Osteoblast (primary cell): ENCODE measurements around the gene HS3ST2. TPM values are rescaled to one million over a fixed set of nuclear protein-coding genes. Genes with fewer than 3 reads are reported as not detected.
"Not testable (repeated sequence)": the region's sequence is repeated elsewhere in the genome, so short reads cannot be mapped to it uniquely, and the experiment has no call there.

ENCODE experiments used
- DNase-seq: peaks from one replicate; pipeline ENCODE4 v3.0.0; 2011; ENCODE audit warnings: low spot score, mixed read lengths; ENCODE audit not compliant: insufficient read length; ENCODE audit errors: missing footprints
- H2AFZ ChIP-seq: 2 replicates; pipeline ENCODE4 v1.6.0; 2011; ENCODE audit warnings: mild to moderate bottlenecking, low read length
- H3K27ac ChIP-seq: 2 replicates; pipeline ENCODE4 v1.5.1; 2011; ENCODE audit warnings: mild to moderate bottlenecking, low read depth, low read length, moderate library complexity
- H3K27me3 ChIP-seq: 2 replicates; pipeline ENCODE4 v1.6.0; 2012; ENCODE audit warnings: mild to moderate bottlenecking, control low read depth, inconsistent platforms, low read length, moderate library complexity; ENCODE audit not compliant: insufficient read depth
- H3K36me3 ChIP-seq: 2 replicates; pipeline ENCODE4 v1.5.1; 2011; ENCODE audit warnings: mild to moderate bottlenecking, low read length, control low read depth, moderate library complexity; ENCODE audit not compliant: insufficient read depth
- H3K4me1 ChIP-seq: 2 replicates; pipeline ENCODE4 v1.5.1; 2011; ENCODE audit warnings: mild to moderate bottlenecking, low read length, control low read depth, moderate library complexity; ENCODE audit not compliant: insufficient read depth
- H3K4me2 ChIP-seq: 2 replicates; pipeline ENCODE4 v1.6.0; 2011; ENCODE audit warnings: mild to moderate bottlenecking, low read length; ENCODE audit not compliant: insufficient read depth
- H3K4me3 ChIP-seq: fragments of 200-600 bp; sonication (generic); 3 replicates; pipeline ENCODE4 v1.5.1; 2012; ENCODE audit warnings: mild to moderate bottlenecking, low read length, inconsistent platforms; ENCODE audit not compliant: insufficient read depth
- H3K79me2 ChIP-seq: 2 replicates; pipeline ENCODE4 v1.6.0; 2012; ENCODE audit warnings: mild to moderate bottlenecking, low read length, control low read depth, inconsistent platforms; ENCODE audit not compliant: insufficient read depth
- H3K9me3 ChIP-seq: 2 replicates; pipeline ENCODE4 v1.5.1; 2011; ENCODE audit warnings: low read depth, low read length, control low read depth
- H4K20me1 ChIP-seq: 2 replicates; pipeline ENCODE4 v1.6.0; 2012; ENCODE audit warnings: mild to moderate bottlenecking, low read length, control low read depth; ENCODE audit not compliant: insufficient read depth
- total RNA-seq: library from RNA; depleted of rRNA; stranded (reverse); fragments of >200 nt; gene quantifications from 2 replicates; pipeline ENCODE4 v1.2.3, GENCODE V29; 2012
- TF ChIP-seq, protein P1 (sequence below): IDR thresholded peaks from 2 replicates; pipeline ENCODE4 v1.5.1; 2011; ENCODE audit warnings: mild to moderate bottlenecking, low read depth, low read length, moderate library complexity; ENCODE audit errors: extremely low read depth

Gene HS3ST2
- total RNA-seq, 1 donor = under 0.01 TPM

DNA sequence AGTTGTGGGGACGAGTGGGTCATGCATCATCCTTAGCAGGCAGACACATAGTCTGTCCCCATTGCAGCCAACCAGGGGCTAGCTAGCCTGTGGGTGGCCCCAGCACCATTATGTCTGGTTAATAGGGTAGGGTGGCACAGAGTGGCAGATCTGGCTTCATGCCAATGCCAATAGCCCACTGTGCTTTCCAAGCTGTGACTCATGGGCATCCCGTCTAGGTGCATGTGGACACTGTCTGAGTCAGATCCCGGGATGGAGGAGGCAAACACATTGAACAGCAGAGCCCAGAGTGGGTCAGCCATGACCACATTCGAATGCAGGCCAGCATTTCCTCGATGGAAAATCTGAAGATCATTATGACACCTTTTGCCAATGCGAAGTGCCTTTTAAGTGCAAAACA lies 2.5 kb downstream of the HS3ST2 start:
- Histone ChIP-seq H3K9me3 (no peaks in the 10 kb centered on the region), H3K36me3 (no peaks in the 10 kb centered on the region), H3K4me1 (no peaks in the 10 kb centered on the region), H3K27me3 (peaks cover 15% of the 10 kb centered on the region), H3K27ac (no peak overlapping the region), H3K79me2 (no peaks in the 10 kb centered on the region), H3K4me3 (no peak overlapping the region), H4K20me1 (no peaks in the 10 kb centered on the region), H2AFZ (no peak overlapping the region), H3K4me2 (no peak overlapping the region)
- TF ChIP-seq, protein P1, sequence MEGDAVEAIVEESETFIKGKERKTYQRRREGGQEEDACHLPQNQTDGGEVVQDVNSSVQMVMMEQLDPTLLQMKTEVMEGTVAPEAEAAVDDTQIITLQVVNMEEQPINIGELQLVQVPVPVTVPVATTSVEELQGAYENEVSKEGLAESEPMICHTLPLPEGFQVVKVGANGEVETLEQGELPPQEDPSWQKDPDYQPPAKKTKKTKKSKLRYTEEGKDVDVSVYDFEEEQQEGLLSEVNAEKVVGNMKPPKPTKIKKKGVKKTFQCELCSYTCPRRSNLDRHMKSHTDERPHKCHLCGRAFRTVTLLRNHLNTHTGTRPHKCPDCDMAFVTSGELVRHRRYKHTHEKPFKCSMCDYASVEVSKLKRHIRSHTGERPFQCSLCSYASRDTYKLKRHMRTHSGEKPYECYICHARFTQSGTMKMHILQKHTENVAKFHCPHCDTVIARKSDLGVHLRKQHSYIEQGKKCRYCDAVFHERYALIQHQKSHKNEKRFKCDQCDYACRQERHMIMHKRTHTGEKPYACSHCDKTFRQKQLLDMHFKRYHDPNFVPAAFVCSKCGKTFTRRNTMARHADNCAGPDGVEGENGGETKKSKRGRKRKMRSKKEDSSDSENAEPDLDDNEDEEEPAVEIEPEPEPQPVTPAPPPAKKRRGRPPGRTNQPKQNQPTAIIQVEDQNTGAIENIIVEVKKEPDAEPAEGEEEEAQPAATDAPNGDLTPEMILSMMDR = no peak
- no peak for DNase-seq

DNA sequence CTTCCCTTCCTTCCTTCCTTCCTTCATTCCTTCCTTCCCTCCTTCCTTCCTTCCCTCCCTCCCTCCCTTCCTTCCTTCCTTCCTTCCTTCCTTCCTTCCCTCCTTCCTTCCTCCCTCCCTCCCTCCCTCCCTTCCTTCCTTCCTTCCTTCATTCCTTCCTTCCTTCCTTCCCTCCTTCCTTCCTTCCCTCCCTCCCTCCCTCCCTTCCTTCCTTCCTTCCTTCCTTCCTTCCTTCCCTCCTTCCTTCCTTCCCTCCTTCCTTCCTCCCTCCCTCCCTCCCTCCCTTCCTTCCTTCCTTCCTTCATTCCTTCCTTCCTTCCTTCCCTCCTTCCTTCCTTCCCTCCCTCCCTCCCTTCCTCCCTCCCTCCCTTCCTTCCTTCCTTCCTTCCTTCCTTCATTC lies 4.8 kb downstream of the HS3ST2 start:
- not testable (repeated sequence) for H3K4me3 ChIP-seq, H2AFZ ChIP-seq, H3K4me2 ChIP-seq, H3K4me1 ChIP-seq, DNase-seq, H3K27ac ChIP-seq, H3K27me3 ChIP-seq, H3K36me3 ChIP-seq, H3K9me3 ChIP-seq, H4K20me1 ChIP-seq, H3K79me2 ChIP-seq

DNA sequence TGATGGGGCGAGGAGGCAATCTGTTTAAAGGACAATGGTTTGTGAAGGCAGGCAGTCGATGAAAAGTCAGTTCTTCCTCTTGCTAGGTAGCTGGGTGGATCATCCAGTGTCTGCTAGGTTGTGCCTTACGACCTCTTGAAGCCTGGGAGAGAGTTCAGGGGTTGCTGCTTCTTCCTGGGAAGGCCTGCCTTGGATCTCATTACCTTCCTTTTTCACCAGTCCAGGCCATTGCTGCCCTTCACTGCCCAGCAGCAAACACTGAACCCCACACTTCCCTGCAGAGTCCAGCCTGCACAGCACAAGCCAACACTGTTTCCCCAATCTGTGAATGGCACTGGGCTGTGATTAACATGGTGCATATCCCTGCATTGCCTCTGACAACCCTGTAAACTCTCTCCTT lies 24.7 kb downstream of the HS3ST2 start:
- Histone ChIP-seq H2AFZ (no peak overlapping the region), H3K27ac (no peak overlapping the region), H3K79me2 (no peaks in the 10 kb centered on the region), H3K4me3 (no peak overlapping the region), H4K20me1 (no peaks in the 10 kb centered on the region), H3K4me2 (no peak overlapping the region), H3K9me3 (no peaks in the 10 kb centered on the region), H3K36me3 (no peaks in the 10 kb centered on the region), H3K27me3 (no peaks in the 10 kb centered on the region), H3K4me1 (no peaks in the 10 kb centered on the region)
- TF ChIP-seq, protein P1 = no peak
- DNase-seq = no peak

DNA sequence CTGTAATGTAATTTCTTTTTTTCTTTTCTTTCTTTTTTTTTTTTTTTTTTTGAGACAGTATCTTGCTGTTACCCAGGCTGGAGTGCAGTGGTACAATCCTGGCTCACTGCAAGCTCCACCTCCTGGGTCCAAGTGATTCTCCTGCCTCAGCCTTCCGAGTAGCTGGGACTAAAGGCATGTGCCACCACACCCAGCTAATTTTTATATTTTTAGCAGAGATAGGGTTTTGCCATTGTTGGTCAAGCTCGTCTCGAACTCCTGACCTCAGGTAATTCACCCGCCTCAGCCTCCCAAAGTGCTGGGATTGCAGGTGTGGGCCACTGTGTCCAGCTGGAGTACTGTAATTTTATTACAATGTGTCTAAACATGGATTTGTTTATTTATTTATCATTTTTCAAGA lies 28.1 kb downstream of the HS3ST2 start:
- not testable (repeated sequence) for H2AFZ ChIP-seq, H3K79me2 ChIP-seq, H3K36me3 ChIP-seq, H3K4me1 ChIP-seq, H3K9me3 ChIP-seq, H3K27me3 ChIP-seq, H3K4me2 ChIP-seq, DNase-seq, H3K4me3 ChIP-seq, H4K20me1 ChIP-seq, H3K27ac ChIP-seq

DNA sequence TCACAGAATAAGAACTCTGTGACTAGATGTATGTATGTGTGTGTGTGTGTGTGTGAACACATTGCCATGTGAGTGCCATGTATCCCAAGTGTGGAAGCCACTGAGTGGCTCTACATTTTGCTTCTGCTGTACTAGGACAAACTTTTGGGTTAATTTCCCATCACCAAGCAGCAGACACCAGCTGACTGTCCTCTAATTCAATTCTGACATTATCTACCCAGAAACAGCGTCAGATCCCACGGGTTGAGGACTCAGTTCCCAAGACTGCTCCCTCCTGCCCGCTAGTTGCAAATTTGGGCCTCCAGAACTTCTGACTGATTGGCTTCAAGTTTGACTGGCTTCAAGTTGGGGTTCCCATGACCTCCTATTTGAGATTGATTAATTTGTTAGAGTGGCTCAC lies 29.2 kb downstream of the HS3ST2 start:
- Histone ChIP-seq H3K9me3 (no peaks in the 10 kb centered on the region), H2AFZ (no peak overlapping the region), H3K4me2 (no peak overlapping the region), H3K27ac (no peak overlapping the region), H3K79me2 (no peaks in the 10 kb centered on the region), H3K4me3 (no peak overlapping the region), H3K36me3 (no peaks in the 10 kb centered on the region), H4K20me1 (no peaks in the 10 kb centered on the region), H3K4me1 (no peaks in the 10 kb centered on the region), H3K27me3 (no peaks in the 10 kb centered on the region)
- TF ChIP-seq, protein P1 = no peak
- no peak for DNase-seq
